ENCODE measurements around the gene PPP1R36. TPM values are rescaled to one million over a fixed set of nuclear protein-coding genes. Genes with fewer than 3 reads are reported as not detected.
"Not testable (repeated sequence)": the region's sequence is repeated elsewhere in the genome, so short reads cannot be mapped to it uniquely, and the experiment has no call there.

The PPP1R36 gene
- total and polyA plus RNA-seq, 2 donors = 0.57 to 1.8 TPM

DNA sequence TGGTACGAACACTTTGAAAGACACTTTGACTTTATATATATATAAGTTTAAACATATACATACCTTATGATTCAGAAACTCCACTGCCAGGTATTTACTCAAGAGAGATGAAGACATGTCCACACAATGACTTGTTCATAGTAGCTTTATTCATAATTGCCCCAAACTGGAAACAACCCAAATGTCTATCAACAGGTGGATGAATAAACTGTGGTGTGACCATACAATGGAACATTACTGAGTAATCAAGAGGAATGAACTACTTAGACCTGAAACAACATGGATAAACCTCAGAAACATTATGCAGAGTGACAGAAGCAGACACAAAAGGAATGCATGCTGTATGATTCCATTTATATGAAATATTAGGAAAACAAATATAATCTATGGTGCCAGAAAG is 71.1 kb downstream of the PPP1R36 start:
- WGBS = 90% methylated on average over 1 of the region's 1 CpG
- no peaks in the 10 kb centered on the region for H3K36me3 ChIP-seq (ENCODE audit: insufficient read depth)
- H3K4me3 ChIP-seq (ENCODE audit: low read depth, low read length) = no peak overlapping the region
- DNase-seq (ENCODE audit: extremely low spot score) = no peak
- no peaks in the 10 kb centered on the region for H3K4me1 ChIP-seq (ENCODE audit: insufficient read depth)
- H3K27ac ChIP-seq (ENCODE audit: low read depth) = no peak overlapping the region

DNA sequence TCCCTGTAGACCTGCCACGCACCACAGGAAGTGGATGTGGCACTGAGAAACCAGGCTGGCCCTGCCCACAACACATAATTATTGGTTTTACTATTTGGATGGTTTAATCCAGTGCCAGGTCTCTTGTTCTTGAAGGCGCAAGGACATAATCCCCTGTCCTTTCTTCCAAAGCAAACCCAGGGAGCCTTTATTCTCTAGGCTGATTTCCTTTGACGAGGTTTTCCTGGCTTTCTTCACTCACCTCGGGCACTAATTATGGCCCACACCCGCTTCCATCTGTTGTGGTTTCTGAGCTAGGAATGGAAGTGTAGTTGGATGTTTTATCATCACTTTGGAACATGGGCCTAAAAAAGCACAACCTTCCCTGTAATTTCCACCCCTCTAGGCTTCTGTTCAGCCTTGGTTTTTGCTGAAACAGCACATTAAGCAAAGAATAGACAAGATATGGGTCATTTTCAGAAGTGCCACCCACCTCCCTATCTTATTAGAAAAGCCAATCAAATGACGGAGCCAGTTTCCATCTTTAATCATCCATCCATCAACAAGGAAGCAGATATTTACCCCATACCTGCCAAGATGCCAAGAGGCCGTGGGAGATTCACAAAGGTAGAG is 73.9 kb downstream of the PPP1R36 start:
- Histone ChIP-seq H3K27ac (ENCODE audit: low read depth) (no peak overlapping the region), H3K36me3 (ENCODE audit: insufficient read depth) (no peaks in the 10 kb centered on the region), H3K4me1 (ENCODE audit: insufficient read depth) (no peaks in the 10 kb centered on the region), H3K4me3 (ENCODE audit: low read depth, low read length) (no peak overlapping the region)
- no peak for DNase-seq (ENCODE audit: extremely low spot score)
- 91% methylated on average over 7 of the region's 7 CpGs for whole genome bisulfite sequencing

DNA sequence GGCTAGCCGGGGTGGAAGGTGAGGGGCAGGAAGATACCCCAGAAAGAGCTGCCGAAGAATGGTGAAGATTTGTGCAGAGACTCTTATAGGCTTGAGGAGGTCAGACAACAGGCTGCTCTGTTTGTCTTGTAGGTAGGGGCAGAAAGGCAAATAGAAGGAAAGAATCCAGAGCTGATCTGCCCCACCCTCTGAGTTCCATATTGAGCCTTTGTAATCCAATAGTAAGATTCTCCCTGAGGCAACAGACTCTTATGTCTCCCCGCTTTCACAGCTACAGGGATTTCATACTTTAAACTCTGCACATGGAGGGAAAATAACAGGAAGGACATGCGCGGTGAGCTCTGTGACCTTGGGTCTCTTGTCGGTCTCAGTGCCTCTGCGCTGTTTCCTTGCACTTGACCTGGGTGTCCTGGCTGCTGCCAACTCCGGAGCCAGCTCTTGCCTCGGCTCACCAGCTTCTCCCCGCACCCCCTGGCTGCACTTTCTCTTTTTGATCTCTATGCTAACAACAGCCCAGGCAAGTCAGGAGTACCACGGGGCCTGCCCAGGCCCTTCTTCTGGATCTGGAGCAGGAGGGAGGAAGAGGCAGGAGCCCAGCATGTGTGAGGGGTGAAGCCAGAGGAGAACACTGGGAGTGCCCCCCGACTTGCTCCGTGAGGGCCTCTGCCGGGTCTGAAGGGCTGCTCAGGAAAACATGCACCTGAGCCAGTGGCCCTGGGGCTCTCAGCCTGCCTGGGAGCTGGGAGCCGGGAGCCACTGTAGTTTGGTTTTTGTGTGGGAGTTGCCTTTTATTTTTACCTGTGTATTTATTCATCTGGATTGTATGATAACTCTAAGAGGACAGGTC is 75.8 kb downstream of the PPP1R36 start:
- WGBS = 66% methylated on average over 15 of the region's 15 CpGs
- DNase-seq (ENCODE audit: extremely low spot score) = no peak

DNA sequence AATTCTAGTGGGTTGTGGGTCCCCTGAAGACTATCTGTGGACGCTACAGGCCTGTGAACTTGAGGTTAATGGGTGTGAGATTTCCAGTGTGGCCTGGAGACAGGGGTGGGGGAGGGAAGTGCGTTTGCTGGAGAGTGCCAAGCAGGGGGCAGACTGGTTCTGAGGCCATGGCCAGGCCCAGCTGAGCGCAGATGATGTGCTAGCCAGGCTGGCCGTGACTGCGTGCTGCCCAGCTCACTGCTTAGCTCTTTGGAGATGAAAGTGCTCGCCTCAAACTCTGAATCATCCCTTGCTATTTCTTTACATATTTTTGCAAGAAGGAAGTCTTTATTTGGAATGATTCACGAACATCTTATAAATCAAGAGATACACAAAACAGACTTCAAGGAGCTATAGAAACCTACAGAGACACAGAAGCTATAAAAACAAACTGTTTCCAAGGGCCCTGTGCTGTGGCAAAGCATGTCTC is 79.2 kb downstream of the PPP1R36 start:
- H3K4me1 ChIP-seq (ENCODE audit: insufficient read depth) = no peaks in the 10 kb centered on the region
- H3K27ac ChIP-seq (ENCODE audit: low read depth) = no peak overlapping the region

More for the DNA sequence above, 75.8 kb downstream of the PPP1R36 start:
- Histone ChIP-seq H3K36me3 (ENCODE audit: insufficient read depth) (no peaks in the 10 kb centered on the region), H3K4me3 (ENCODE audit: low read depth, low read length) (no peak overlapping the region), H3K4me1 (ENCODE audit: insufficient read depth) (no peaks in the 10 kb centered on the region), H3K27ac (ENCODE audit: low read depth) (no peak overlapping the region)

DNA sequence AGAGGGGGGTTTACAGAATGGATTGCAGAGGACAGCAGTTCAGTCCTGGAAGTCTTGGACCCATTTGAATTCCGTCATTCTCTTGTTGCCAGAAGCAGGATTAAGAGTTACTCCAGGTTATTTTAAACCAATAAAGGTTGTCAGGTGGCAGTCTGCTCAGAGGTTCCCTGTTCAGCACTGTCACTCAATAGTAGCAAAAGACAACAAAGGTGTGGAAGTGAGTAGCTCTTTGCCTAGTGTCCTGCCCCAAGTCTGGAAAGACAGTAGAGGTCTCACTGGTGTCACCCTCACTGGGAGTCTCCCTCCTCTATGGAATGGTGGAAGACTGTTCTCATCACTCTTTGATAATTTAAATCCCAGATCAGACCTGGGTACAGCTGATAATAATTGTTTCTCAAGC is 81.0 kb downstream of the PPP1R36 start:
- Histone ChIP-seq H3K36me3 (ENCODE audit: insufficient read depth) (no peaks in the 10 kb centered on the region), H3K4me1 (ENCODE audit: insufficient read depth) (no peaks in the 10 kb centered on the region), H3K27ac (ENCODE audit: low read depth) (no peak overlapping the region), H3K4me3 (ENCODE audit: low read depth, low read length) (no peak overlapping the region)
- 90% methylated on average over 1 of the region's 1 CpG for WGBS
- DNase-seq (ENCODE audit: extremely low spot score) = no peak

More for the DNA sequence above, 79.2 kb downstream of the PPP1R36 start:
- Histone ChIP-seq H3K36me3 (ENCODE audit: insufficient read depth) (no peaks in the 10 kb centered on the region), H3K4me3 (ENCODE audit: low read depth, low read length) (no peak overlapping the region)
- 25% methylated on average over 7 of the region's 7 CpGs for WGBS
- no peak for DNase-seq (ENCODE audit: extremely low spot score)

DNA sequence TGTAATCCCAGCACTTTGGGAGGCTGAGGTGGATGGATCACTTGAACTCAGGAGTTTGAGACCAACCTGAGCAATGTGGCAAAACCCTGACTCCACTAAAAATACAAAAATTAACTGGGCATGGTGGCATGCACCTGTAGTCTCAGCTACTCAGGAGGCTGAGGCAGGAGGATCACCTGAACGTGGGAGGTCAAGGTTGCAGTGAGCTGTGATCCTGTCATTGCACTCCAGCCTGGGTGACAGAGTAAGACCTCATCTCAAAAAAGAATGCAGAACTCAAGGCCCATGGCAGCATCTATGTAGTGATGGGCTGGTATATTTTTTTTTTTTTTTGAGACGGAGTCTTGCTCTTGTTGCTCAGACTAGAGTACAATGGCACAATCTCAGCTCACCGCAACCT is 81.5 kb downstream of the PPP1R36 start:
- not testable (repeated sequence) for H3K4me3 ChIP-seq (ENCODE audit: low read depth, low read length); H3K36me3 ChIP-seq (ENCODE audit: insufficient read depth); DNase-seq (ENCODE audit: extremely low spot score); H3K4me1 ChIP-seq (ENCODE audit: insufficient read depth); H3K27ac ChIP-seq (ENCODE audit: low read depth)
- 97% methylated on average over 3 of the region's 3 CpGs for WGBS

DNA sequence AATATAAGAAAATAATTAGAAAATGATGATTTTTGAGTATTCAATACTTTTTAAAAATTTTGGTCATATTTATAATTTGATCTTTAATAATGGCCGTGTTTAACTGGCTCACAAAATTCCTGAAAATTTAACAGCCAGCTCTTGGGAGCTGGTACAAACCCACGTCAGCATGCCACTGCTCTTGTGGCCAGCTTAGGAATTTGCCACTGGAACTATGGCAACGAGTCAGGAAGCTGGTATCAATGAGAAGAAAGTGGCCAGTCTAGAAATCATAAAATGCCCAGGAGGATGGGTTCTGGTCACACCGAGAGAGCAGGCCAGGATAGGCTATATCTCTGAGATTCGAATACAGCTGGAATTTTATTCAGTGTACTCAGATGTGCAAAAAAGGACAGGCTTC is 82.3 kb downstream of the PPP1R36 start:
- Histone ChIP-seq H3K36me3 (ENCODE audit: insufficient read depth) (no peaks in the 10 kb centered on the region), H3K4me1 (ENCODE audit: insufficient read depth) (no peaks in the 10 kb centered on the region), H3K4me3 (ENCODE audit: low read depth, low read length) (no peak overlapping the region), H3K27ac (ENCODE audit: low read depth) (no peak overlapping the region)
- no peak for DNase-seq (ENCODE audit: extremely low spot score)
- 63% methylated on average over 5 of the region's 5 CpGs for WGBS

DNA sequence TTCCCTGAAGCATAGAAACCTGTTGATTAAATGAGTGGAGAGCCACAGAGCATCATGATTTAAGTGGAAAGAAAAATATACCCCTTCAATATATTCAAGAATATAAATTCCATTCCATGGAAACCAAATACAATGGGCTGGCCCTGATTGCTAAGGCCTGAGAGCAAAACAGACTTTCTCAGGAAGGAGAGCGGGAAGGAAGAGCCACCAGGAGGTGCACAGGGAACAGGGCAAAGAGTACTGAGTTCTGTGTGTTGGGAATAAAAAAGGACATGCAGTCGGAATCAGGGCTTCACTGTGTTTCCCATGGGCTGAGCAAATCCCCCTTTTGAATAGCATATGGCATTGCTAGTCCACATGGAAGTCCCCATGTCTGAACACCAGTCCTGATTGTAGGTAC is 84.8 kb downstream of the PPP1R36 start:
- 74% methylated on average over 2 of the region's 2 CpGs for WGBS
- no peak for DNase-seq (ENCODE audit: extremely low spot score)

DNA sequence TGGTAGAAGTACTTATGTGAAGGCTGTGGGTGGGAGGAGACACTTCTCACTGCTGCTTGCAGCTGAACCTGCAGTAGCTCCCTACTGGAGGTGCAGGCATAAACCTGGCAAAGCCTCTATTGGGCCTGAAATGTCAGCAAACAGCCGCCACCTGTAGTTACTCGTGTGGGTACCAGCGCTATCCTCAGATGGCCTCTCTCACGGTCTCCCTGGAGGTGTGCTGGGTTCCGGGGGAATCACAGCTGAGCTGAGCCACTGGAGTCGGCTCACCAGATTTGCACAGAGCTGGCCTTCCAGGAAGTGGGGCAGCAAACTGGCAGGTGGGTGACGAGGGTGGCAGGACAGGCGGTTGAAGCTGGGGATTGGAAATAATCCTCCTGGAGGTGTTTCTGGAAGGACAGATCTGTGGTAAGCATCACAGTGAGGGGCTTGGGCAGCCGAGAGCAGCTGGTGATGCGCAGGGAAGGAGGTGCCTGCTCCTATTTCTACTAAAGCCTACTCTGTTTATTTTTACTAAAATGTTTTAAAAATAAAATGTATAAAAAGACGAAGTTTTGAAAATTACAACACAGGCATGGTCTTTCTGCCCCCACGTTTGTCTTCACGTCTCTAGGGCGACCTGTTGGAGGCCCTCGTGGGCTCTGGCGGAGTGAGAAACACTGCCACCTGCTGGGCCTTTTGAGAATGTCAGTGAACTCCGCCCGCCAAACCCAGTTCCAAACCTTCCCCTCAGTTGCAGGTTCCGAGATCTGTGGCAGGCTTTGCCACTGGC is 86.6 kb downstream of the PPP1R36 start:
- Histone ChIP-seq H3K36me3 (ENCODE audit: insufficient read depth) (no peaks in the 10 kb centered on the region), H3K4me1 (ENCODE audit: insufficient read depth) (no peaks in the 10 kb centered on the region), H3K27ac (ENCODE audit: low read depth) (no peak overlapping the region), H3K4me3 (ENCODE audit: low read depth, low read length) (no peak overlapping the region)
- no peak for DNase-seq (ENCODE audit: extremely low spot score)
- WGBS = 35% methylated on average over 19 of the region's 19 CpGs

More for the DNA sequence above, 84.8 kb downstream of the PPP1R36 start:
- no peak overlapping the region for H3K4me3 ChIP-seq (ENCODE audit: low read depth, low read length)
- H3K36me3 ChIP-seq (ENCODE audit: insufficient read depth) = no peaks in the 10 kb centered on the region
- H3K4me1 ChIP-seq (ENCODE audit: insufficient read depth) = no peaks in the 10 kb centered on the region
- H3K27ac ChIP-seq (ENCODE audit: low read depth) = no peak overlapping the region

DNA sequence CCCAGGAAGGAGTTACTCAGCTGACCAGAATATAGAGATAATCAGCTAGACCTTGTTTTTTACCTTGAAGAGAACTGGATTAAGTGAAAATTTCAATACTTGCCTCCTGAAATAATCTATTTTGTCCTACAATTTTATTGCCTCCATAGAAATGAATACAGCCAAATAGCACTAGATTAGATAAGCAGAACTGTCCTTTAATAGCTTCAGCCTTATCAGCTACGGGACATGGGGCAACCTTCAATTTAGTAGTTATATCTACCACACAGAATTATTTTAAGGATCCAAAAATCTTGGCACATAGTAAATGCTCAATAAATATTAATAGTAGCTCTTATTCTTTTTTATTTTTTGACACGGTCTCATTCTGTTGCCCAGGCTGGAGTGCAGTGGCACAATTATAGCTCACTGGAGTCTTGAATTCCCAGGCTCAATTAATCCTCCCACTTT is 87.2 kb downstream of the PPP1R36 start:
- no peaks in the 10 kb centered on the region for H3K4me1 ChIP-seq (ENCODE audit: insufficient read depth)
- H3K4me3 ChIP-seq (ENCODE audit: low read depth, low read length) = no peak overlapping the region
- H3K36me3 ChIP-seq (ENCODE audit: insufficient read depth) = no peaks in the 10 kb centered on the region
- no peak for DNase-seq (ENCODE audit: extremely low spot score)
- 39% methylated on average over 2 of the region's 2 CpGs for WGBS
- no peak overlapping the region for H3K27ac ChIP-seq (ENCODE audit: low read depth)

DNA sequence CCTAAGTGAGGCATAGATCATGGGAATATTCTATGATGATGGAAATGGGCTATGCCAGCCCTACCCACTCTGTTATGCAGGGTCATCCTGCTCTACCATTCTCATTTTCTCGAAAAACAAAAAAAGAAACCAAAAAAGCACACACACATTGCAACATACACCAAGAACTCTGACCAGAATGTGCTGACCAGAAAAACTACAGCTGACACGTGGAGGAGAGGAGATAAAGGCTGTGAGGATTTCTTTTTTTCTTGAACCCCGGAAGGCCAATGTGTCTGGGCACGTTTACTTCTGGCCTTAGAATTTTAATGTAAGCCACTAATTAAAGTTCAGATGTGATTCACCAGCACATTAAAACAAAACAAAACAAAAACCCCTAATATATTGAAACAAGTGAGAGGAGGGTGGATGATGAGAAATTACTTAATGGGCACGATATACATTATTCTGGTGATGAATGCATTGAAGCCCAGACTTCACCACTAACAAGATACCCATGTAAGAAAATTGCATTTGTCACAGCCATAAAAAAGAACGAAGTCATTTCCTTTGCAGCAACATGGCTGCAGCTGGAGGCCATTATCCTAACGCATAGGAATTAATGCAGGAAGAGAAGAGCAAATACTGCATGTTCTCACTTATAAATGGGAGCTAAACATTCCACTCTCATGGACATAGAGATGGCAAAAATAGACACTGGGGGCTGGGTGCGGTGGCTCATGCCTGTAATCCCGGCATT is 88.1 kb downstream of the PPP1R36 start:
- WGBS = 75% methylated on average over 9 of the region's 9 CpGs

DNA sequence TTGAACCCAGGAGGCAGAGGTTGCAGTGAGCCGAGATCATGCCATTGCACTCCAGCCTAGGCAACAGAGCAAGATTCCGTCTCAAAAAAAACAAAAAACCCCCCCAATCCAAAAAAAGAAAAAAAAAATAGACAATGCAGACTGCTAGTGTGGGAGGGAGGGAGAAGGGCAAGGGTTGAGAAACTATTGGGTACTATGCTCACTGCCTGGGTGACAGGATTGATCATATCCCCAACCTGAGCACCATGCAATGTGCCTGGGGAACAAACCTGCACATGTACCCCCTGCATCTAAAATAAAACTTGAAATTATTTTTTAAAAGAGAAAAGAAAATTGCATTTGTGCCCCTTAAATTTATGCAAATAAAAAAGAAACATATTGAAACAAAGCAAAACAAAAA is 88.9 kb downstream of the PPP1R36 start:
- no peak overlapping the region for H3K27ac ChIP-seq (ENCODE audit: low read depth)
- H3K4me1 ChIP-seq (ENCODE audit: insufficient read depth) = no peaks in the 10 kb centered on the region
- no peak for DNase-seq (ENCODE audit: extremely low spot score)
- 99% methylated on average over 2 of the region's 2 CpGs for WGBS
- H3K36me3 ChIP-seq (ENCODE audit: insufficient read depth) = no peaks in the 10 kb centered on the region
- no peak overlapping the region for H3K4me3 ChIP-seq (ENCODE audit: low read depth, low read length)

More for the DNA sequence above, 88.1 kb downstream of the PPP1R36 start:
- H3K4me1 ChIP-seq (ENCODE audit: insufficient read depth) = no peaks in the 10 kb centered on the region
- H3K36me3 ChIP-seq (ENCODE audit: insufficient read depth) = no peaks in the 10 kb centered on the region
- H3K27ac ChIP-seq (ENCODE audit: low read depth) = no peak overlapping the region
- no peak overlapping the region for H3K4me3 ChIP-seq (ENCODE audit: low read depth, low read length)
- DNase-seq (ENCODE audit: extremely low spot score) = no peak

Data from urinary bladder (tissue), 4 donors.